ENCODE results near the gene CLEC16A.

- TF ChIP-seq POLR2AphosphoS5 (IDR thresholded peaks at IDR 0.05) = no peak
- no peak for TF ChIP-seq EP300 (IDR thresholded peaks at IDR 0.05)
- no peak for TF ChIP-seq CTCF (IDR thresholded peaks at IDR 0.05)
These were observed 85.6 kb downstream of the CLEC16A start for GRCh38 chr16:11029948-11030347.

Data from gastroesophageal sphincter (tissue), 3 donors.